GM18858 (cell line): ENCODE measurements around the gene SCGN.

Source experiments
- ATAC-seq: cut with Tn5 transposase; IDR thresholded peaks from one replicate; pipeline ENCODE4 v1.9.1; 2021; ENCODE audit not compliant: unreplicated experiment

Gene SCGN, protein sequence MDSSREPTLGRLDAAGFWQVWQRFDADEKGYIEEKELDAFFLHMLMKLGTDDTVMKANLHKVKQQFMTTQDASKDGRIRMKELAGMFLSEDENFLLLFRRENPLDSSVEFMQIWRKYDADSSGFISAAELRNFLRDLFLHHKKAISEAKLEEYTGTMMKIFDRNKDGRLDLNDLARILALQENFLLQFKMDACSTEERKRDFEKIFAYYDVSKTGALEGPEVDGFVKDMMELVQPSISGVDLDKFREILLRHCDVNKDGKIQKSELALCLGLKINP

DNA sequence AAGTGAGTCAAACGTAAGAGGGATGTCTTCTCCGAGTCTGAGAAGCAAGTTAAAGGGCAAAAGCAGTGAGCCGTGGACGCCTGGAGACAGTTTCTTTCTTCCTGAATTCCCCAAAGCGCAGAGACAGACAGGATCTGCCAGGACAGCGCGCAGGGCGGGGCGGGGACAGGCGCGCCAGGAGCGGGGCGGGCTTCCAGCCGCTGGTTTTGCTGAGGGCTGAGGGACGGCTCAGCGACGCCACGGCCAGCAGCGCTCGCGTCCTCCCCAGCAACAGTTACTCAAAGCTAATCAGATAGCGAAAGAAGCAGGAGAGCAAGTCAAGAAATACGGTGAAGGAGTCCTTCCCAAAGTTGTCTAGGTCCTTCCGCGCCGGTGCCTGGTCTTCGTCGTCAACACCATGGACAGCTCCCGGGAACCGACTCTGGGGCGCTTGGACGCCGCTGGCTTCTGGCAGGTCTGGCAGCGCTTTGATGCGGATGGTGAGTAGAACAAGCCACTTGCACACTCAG is at the start of gene SCGN:
SCGN (plus strand) TSS at position 209 of the 509 bp plus-strand sequence; CDS start at position 398, 189 bp downstream.
- ATAC-seq: no peak

DNA sequence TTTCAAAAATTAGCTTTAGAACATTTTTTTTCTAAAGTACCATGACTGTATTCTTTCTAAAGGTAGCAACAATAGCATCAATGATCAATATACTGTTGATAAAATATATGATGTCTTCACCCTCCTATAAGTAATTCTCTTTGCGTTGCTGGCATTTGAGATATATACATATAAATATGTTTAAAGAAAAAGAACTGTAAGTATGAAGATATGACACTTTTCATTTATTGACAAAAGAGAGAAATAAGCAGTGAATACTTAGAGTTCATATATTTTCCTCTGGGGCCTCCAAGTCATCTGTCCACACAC is 49.4 kb upstream of the SCGN start:
- no peak for ATAC-seq

DNA sequence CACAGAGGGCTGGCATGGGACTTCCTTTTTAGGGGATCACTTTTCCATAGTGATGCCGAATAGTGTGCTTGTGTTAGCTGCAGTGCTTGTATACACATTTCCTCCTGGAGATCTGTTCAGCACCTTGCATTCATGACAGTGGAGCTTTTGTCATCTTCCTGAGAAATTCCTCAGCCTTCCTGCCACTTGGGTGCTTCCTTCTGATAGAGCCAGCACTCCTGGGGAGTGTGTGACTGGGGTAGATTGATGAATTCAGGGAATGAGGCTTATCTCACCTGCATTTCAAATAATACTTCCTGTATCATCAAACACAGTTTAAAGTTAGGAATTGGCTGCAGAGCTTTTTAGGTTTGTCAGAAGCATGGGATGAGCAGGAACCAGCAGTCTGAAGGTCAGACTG is 48.8 kb upstream of the SCGN start:
- ATAC-seq: no peak

DNA sequence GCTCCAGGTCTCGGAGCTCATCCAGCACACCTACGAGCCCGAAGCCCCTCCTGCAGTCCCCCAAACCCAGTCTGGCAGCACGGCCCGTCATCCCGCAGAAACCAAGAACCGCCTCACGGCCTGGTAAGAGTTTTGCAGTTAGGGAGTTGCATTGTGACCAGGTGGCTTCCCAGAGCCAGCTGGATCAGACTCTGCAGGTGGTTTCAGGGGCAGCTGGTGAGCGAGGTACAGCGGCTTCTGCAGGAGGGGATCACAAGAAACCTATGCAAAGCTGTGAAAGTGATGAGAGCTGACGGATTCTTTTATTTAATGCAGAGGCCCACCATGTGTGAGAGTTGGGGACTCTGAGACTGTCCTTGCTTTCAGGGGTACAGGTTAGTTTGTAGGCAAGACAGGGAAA is 45.9 kb upstream of the SCGN start:
- ATAC-seq: no peak

DNA sequence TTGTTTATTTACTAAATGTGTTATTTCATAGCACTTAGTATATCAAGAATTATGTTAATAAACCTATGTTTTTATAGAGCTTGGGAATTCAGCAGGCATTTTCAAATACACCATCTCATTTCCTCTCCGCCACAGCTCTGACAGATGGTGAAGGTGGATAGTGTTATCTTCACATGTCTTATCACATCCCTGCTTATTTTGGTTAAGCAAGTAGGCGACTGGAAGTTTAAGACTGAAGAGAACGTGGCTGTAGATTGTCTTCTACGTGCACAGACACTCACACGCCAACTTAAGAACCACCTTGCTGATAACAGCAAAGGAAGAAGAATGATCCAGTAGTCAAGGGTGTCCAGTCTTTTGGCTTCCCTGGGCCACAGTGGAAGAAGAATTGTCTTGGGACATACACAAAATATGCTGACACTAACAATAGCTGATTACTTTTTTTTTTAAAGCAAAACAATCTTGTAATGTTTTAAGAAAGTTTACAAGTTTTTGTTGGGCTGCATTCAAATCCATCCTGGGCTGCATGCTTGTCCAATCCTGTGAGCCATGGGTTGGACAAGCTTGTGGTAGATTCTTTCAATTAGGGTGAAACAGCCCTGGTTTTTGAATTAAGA is 43.3 kb upstream of the SCGN start:
- ATAC-seq: no peak

DNA sequence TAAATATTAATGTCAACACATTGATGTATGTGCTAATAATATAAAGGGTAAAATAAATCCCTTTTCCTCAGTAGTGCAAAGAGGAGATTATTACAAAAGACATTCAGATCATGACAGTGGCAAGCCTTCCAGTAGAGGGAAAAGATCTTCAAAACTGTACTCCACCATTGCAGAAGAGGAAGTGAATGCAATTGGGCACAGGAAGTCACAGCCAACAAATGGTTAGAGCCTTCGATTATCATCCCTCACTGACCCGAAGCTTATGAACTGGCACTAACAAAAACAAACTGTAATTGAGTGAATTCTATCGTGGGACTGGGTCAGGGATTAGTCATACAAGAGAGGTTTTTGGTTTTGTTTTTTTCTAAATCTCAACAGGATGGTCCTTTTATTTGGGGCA is 39.3 kb upstream of the SCGN start:
- ATAC-seq: no peak

DNA sequence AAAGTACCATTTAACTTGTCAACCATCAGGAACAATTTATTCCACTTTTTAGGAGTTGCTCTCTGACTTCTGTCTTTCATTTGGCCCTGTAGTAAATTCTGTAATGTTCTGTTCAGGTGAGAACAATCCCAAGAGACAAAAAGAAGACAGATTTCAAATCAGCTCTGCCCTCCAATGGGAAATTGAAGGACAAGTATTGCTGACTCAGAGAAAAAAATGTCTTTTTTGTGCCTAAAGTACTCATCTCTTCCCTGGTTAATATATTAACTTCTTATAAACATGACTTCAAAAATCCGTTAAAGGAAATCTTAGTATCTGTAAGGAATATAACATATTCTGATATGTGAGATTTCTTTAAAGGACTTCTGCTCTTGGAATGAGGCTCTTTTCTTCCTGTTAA is 38.6 kb upstream of the SCGN start:
- ATAC-seq: no peak

DNA sequence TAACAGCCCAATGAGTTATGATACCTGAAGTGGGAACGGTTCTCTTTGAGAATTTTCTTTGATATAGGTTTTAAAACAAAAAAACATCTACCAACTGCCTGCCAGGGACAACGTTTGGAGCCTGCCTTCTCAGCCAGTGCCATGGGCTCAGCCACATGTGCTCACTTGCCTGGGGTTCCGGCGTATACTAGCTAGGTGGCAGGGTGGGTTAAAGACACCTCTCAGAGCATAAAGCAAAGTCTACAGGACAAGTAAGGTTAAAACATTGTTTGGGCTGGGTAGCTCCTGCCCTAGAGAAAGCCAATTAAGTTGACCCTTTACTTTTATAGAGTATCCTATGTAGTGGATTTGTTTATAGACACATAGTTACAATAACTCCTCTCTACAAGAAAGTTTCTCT is 38.0 kb upstream of the SCGN start:
- ATAC-seq: no peak

DNA sequence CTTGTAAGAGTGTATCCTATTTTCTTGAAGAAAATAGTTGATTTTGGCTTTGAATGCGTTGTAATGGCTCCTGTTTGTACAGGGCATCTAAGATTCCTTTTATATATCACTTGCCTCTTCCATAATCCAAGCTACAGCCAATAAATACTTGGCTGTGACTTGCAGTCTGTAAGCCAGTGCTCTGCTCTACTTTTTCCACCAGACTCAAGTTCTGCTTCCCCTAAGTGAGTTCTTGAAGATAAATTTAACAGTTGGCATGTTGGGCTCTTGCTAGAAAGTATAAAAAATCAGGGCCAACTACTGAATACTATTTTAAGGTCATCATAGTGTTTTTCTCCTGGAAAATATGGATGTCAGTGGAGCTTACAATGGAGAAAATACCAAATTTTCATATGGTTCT is 36.5 kb upstream of the SCGN start:
- no peak for ATAC-seq

DNA sequence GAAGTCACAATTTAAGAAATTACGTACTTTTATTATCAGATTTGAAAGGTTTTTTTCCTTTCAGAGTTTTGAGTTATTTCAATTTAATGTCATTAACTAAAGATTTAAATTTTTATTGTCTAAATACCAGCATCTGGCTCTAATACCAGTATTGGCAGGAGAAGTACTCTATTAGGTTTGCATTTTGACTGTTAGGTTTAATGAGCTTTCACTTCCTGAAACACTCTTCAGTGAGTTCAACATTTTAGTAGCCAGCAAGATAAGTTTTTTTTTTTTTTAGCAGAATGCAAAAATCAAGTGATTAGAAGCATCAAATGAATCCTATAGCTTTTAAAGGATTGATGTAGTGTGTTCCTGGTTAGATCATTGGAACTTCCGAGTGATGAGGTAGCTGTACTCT is 34.0 kb upstream of the SCGN start:
- ATAC-seq: no peak

DNA sequence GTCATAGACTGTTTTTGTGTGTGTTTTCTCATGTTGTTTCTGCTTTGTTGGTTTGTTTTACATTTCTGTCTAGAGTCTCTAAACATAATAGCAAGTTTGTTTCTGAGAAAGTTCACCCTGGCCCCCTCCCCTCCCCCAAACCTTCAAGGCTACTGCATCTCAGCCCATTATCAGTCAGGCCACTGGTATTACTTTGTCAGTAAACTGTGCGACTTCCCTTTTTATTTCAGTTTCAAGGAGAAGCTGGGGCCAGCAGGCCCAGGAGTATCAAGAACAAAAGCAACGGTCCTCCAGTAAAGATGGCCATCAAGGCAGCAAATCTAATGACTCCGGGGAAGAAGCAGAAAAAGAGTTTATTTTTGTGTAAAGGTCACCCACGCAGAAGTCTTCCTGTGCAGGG is 32.8 kb upstream of the SCGN start:
- no peak for ATAC-seq

DNA sequence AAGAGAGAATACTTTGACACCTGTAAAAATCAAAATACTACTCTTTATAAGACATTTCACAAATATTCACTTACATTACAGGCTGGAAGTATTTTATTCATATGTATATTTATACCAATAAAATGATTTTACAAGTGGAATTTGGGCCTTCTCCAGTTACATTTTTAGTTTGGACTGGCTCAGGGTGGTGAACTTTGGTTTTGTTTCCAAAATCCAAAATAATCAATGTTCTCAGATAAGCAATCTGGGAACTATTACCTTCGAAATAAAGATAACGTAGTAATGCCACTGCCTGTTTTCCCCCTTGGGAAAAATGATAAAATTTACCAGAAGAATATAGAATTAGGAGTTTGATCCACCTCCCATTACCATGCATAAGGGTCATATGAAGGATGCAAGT is 31.6 kb upstream of the SCGN start:
- no peak for ATAC-seq

DNA sequence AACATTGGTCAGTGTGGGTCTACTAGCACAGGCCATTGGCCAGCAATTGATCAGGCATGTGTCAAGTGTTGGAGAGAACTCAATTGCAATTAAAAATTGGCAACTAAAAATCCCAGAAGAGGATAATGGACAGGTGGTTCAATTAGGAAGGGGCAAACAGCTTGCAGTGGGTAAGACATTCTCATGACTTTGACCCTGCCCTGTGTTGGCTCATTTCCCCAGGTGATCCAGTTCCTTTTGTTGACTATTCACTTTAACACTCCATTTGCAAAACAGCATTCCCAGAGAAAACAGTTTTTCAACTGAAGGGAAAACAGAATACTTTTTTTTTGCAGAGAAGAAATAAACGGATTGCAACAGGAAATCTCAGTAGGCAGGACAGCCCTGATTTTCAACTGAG is 28.9 kb upstream of the SCGN start:
- no peak for ATAC-seq

DNA sequence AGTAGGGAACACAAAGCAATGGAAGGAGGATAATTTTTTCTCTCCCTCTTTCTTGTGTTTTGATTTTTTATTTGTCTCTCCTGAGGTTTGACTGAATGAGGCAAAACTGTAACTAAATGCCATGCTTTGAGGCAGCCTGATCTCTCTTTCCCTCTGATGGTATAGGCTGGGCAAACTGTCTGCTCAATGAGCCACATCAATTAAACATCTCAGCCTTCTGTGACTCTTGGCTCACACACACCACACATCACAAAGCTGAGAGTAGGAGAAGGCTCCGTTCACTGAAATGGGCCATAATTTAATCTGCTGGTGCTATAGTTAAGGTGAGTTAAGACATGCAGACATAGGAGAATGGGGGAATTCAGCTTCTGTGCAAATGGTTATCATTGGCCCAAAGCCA is 28.1 kb upstream of the SCGN start:
- ATAC-seq: no peak

DNA sequence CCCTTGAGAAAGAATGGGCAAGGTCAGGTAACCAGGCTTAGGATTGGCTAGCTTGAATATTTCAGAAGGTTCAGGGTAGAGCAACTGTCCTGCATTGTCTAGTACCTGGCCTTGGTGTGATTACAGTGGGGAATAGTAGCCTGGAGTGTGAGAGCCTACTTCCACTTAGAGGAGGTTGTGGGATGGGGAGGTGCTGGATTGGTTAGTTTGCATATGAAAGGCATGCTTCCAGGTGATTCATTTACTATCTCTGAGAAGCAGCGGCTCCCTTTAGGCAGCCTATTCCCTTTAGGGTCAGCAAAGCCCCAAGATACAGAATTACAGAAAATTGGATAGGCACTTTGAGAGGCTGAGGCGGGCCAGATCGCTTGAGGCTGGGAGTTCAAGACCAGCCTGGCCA is 25.0 kb upstream of the SCGN start:
- no peak for ATAC-seq

DNA sequence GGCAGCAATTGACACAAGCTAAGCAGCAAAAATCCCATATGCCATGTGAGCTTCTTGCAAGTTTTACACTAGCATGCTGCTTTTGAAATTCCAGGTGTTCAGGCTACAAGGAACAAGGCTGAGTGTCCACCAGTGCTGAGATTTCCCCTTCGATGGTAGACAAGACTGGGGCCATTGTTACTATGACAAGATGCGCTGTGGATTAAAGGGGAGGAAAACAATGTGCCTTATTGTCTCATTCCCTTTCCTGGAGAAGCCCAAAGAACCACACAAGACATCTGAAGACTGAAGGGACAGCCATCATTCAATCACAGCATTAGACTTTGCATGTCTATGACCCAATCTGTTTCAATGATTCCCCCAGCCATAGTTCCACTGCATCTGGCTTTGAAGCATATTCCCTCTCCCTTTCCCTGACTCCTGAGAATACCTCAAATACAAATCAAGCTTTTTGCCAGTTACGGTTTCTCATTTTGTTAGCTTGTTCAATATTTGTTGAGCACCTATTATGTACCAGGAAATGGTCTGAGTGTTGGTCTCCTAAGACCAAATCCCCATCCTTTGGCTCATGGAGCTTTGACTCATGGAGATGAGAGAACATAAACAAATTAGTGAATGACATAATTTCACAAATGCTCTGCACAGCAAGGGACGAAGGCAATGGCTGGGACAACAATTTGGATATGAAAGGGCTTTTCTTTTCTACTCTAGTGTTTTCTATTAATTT is 23.4 kb upstream of the SCGN start:
- ATAC-seq: no peak

DNA sequence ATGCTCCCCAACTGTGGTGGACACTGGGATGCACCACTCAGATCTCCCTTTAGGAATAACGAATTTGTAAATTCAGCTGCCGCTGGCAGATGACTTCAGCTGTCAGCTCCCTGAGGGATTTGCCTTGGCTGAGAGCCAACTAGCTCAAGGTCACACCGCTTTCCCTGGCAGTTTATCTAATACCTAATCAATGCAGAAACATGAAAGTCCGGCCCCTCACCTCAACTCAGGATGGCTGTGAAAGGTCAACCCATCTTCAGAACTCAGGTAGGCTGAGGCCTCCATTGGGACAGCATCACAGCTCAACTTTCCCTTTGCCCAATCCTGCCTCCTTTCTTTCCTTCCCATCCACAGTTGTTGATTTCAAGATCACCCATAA is 22.8 kb upstream of the SCGN start:
- ATAC-seq: no peak

DNA sequence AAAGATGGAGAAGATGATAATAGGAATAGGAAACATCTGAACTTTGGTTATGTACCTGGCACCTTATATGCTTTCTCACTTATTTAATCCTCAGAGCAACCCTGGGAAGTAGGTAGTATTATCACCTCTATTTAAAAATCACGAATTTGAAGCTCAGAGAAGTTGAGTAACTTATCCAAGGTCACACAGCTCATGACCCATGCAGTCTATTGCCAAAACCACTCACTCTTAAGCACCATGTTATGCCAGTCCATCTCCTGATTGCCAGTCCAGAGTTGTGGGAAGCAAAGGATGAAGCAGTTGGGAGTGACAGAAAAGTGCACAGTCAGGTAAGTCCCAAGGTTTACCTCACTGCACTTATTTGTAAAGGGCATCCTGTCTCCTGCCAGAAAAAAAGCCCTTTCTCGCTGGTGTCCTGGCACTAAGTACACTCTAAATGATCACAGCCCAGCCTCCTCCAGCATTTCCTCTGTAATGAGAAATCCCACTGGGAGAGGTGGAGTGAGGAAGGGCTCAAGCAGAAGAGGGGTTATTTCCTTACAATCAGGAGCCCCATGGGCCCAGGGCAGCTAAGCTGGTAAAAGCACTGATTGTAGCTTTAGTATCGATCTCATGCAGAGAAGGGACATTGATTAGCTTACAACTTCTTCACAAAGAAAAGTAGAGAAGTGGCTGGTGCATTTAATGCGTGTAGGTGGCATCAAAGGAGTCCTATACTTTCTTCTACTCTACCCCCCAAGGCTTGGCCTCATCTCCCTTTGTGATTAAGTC is 21.3 kb upstream of the SCGN start:
- no peak for ATAC-seq

DNA sequence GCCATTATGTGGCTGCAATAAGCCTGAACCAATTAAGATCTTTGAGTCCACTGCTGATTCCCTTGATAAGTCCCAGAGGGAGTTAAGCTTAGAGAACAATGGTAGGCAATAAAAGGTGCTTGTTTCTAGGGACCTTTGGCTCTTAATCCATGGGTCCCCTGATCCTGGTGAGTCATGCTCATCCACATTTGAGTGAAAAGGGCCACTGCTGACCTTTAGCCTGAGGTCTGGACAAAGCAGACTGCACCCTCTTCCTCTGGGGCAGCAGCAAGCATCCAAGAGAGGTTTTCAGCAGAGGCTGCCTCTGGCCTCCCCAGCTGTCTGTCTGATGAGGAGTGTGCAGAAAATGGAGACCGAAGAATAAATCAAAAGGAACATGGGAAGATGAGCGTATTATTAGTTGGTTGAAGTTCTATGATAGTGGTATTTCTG is 16.1 kb upstream of the SCGN start:
- ATAC-seq: no peak

DNA sequence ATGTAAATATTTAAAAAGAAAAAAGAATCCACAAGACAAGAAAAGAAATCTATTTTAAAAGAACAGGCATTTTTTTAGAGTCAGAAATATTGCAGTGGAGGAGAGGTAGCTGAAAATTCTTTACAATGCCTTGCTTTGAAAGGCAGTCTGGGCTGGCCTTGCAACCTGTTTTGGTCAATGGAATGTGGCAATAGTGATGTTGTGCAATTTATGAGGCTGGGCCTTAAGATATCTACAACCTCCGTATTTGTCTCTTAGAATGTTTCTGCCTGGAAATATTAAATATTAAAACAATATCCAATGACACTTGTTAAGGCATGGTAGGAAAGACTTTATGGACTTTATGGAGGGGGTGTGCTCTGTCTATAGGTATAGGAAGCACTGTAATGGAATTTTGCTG is 14.8 kb upstream of the SCGN start:
- ATAC-seq: no peak

DNA sequence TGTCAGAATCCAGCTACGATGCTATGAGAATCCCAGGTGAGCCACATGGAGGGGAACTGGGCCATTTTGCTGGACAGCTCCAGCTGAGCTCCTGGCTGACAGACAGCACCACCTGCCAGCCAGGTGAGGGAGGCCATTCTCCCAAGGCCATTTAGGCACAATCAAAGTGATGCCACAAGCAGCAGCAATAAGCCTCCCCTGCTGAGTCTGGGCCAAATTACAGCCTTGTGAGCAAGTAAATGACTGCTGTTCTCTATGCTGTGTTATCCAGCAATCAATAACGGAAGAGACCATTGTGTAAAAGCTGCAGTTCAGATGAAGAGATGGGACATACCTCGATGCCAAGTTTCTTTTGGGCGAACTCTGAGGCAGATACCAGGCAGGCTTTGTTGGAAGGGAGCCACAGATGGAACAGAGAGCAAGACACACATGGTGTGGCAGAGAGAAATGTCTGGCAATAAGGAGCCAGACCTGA is 14.0 kb upstream of the SCGN start:
- ATAC-seq: no peak

DNA sequence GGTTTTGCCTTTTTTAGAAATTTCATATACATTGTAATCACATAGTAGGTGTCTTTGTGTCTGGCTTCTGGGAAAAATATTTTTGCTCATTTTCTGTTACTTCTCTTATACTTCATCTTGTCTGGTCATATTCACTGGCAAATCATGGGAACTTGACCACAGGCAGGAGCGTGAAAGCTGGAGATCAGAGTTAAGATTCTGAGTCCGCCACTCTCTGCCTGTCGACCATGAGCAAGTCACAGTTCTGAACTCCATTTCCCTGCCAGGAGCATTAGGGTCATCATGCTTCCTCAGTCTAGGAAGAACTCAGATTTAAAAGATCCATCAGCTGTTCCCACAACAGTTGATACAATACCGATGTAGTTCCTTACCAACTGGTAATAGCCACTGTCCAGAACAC is 12.4 kb upstream of the SCGN start:
- no peak for ATAC-seq
